ENCODE data around the gene ADPRM.
"Not testable (repeated sequence)": the region's sequence is repeated elsewhere in the genome, so short reads cannot be mapped to it uniquely, and the experiment has no call there.

Gene ADPRM

GRCh38 chr17:10697092-10698081, at the start of gene ADPRM, which contains the start of gene SCO1:
ADPRM (plus strand) TSS chr17:10697594; CDS start chr17:10704927, 7,333 bp downstream.
SCO1 (minus strand) TSS chr17:10697533; CDS start chr17:10697507, 26 bp downstream.
- DNase-seq = peak; percentile 85

- no peak for DNase-seq
Measured at GRCh38 chr17:10648381-10648780, 49.0 kb upstream of the ADPRM start.

- DNase-seq = no peak
Measured at GRCh38 chr17:10648956-10649355, 48.4 kb upstream of the ADPRM start.

GRCh38 chr17:10649602-10650001, 47.8 kb upstream of the ADPRM start:
- DNase-seq = no peak

GRCh38 chr17:10651927-10652326, 45.5 kb upstream of the ADPRM start:
- no peak for DNase-seq

GRCh38 chr17:10652984-10653659, 44.3 kb upstream of the ADPRM start:
- no peak for DNase-seq

- no peak for DNase-seq
Measured at GRCh38 chr17:10653987-10654386, 43.4 kb upstream of the ADPRM start.

- no peak for DNase-seq
Measured at GRCh38 chr17:10657148-10657547, 40.2 kb upstream of the ADPRM start, which contains the start of gene MYH3. MYH3 (minus strand) TSS chr17:10657309; CDS start chr17:10655064, 2,245 bp downstream.

- DNase-seq = no peak
Measured at GRCh38 chr17:10657879-10658278, 39.5 kb upstream of the ADPRM start.

- DNase-seq = no peak
Measured at GRCh38 chr17:10661437-10661836, 36.0 kb upstream of the ADPRM start.

GRCh38 chr17:10663231-10663630, 34.2 kb upstream of the ADPRM start:
- DNase-seq = no peak

- DNase-seq = no peak
Measured at GRCh38 chr17:10664571-10664970, 32.8 kb upstream of the ADPRM start.

- no peak for DNase-seq
Measured at GRCh38 chr17:10666906-10667305, 30.5 kb upstream of the ADPRM start.

- DNase-seq = no peak
Measured at GRCh38 chr17:10668775-10669174, 28.6 kb upstream of the ADPRM start.

- DNase-seq = no peak
Measured at GRCh38 chr17:10673312-10673711, 24.1 kb upstream of the ADPRM start.

GRCh38 chr17:10674704-10675103, 22.7 kb upstream of the ADPRM start:
- DNase-seq = no peak

- no peak for DNase-seq
Measured at GRCh38 chr17:10681866-10682446, 15.4 kb upstream of the ADPRM start.

GRCh38 chr17:10683853-10684252, 13.5 kb upstream of the ADPRM start:
- no peak for DNase-seq

GRCh38 chr17:10687499-10687898, 9.9 kb upstream of the ADPRM start:
- no peak for DNase-seq

- DNase-seq = not testable (repeated sequence)
Measured at GRCh38 chr17:10695875-10696407, 1.5 kb upstream of the ADPRM start.

GRCh38 chr17:10698096-10698818, 863 bp downstream of the ADPRM start:
- DNase-seq = no peak

- DNase-seq = no peak
Measured at GRCh38 chr17:10699856-10700255, 2.5 kb downstream of the ADPRM start.
